ENCODE results near the gene GPR34.

DNA sequence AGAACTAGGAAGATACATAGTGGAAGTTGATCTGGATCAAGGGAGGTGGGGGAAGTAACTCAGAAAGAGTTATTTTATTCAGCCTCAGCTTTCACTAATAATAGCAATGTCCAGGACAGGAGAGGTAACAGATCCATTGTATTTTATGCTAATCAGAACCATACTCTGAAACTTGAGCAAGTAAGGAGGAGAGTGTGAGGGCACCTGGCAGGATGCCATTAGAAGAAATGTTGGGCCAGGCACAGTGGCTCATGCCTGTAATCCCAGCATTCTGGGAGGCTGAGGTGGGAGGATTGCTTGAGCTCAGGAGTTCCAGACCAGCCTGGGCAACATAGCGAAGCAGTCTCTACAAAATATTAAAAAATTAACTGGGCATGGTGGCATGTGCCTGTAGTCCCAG, 16.3 kb downstream of the GPR34 start:
- TF ChIP-seq, protein P1, sequence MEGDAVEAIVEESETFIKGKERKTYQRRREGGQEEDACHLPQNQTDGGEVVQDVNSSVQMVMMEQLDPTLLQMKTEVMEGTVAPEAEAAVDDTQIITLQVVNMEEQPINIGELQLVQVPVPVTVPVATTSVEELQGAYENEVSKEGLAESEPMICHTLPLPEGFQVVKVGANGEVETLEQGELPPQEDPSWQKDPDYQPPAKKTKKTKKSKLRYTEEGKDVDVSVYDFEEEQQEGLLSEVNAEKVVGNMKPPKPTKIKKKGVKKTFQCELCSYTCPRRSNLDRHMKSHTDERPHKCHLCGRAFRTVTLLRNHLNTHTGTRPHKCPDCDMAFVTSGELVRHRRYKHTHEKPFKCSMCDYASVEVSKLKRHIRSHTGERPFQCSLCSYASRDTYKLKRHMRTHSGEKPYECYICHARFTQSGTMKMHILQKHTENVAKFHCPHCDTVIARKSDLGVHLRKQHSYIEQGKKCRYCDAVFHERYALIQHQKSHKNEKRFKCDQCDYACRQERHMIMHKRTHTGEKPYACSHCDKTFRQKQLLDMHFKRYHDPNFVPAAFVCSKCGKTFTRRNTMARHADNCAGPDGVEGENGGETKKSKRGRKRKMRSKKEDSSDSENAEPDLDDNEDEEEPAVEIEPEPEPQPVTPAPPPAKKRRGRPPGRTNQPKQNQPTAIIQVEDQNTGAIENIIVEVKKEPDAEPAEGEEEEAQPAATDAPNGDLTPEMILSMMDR (conservative IDR thresholded peaks at IDR 0.05; ENCODE audit: low read length): no peak
- TF ChIP-seq EZH2phosphoT487 (IDR thresholded peaks at IDR 0.05; ENCODE audit: borderline replicate concordance): no peak

Measured in Loucy (cell line).